NCI-H1694 treated with DMSO at 0.1 percent for 48 hours (cell line): ENCODE results near the gene NUP188.
A peak's percentile ranks its signal among the peaks of the same experiment; 100 is the strongest.

Source experiments
- DNase-seq: peaks from one replicate; lab custom pipeline; 2025; lab: John Stamatoyannopoulos, UW

The NUP188 gene

GRCh38 chr9:128947527-128948301 is at the start of gene NUP188, which contains the start of gene DOLK:
Gene NUP188, plus strand, starts transcription at chr9:128947699. Its CDS starts 21 bp downstream, at chr9:128947720.
Gene DOLK, minus strand, starts transcription at chr9:128947603. Its CDS starts 300 bp downstream, at chr9:128947303.
- peak; percentile 56 for DNase-seq

- DNase-seq: no peak
Measured at GRCh38 chr9:128898382-128898781, 49.1 kb upstream of the NUP188 start.

- no peak for DNase-seq
Measured at GRCh38 chr9:128898845-128899565, 48.5 kb upstream of the NUP188 start.

- no peak for DNase-seq
Measured at GRCh38 chr9:128899566-128900322, 47.8 kb upstream of the NUP188 start.

GRCh38 chr9:128901379-128901778 is 46.1 kb upstream of the NUP188 start:
- no peak for DNase-seq

GRCh38 chr9:128901822-128902221 is 45.7 kb upstream of the NUP188 start:
- no peak for DNase-seq

GRCh38 chr9:128902351-128903078 is 45.0 kb upstream of the NUP188 start:
- no peak for DNase-seq

GRCh38 chr9:128903079-128903461 is 44.4 kb upstream of the NUP188 start:
- no peak for DNase-seq

- no peak for DNase-seq
Measured at GRCh38 chr9:128903871-128904620, 43.5 kb upstream of the NUP188 start.

- no peak for DNase-seq
Measured at GRCh38 chr9:128905964-128906363, 41.5 kb upstream of the NUP188 start.

- no peak for DNase-seq
Measured at GRCh38 chr9:128906741-128907140, 40.8 kb upstream of the NUP188 start.

GRCh38 chr9:128908372-128908771 is 39.1 kb upstream of the NUP188 start:
- DNase-seq: no peak

- no peak for DNase-seq
Measured at GRCh38 chr9:128909859-128910258, 37.6 kb upstream of the NUP188 start.

GRCh38 chr9:128910906-128911305 is 36.6 kb upstream of the NUP188 start:
- no peak for DNase-seq

GRCh38 chr9:128911529-128912035 is 35.9 kb upstream of the NUP188 start:
- no peak for DNase-seq

GRCh38 chr9:128912270-128912853 is 35.1 kb upstream of the NUP188 start:
- no peak for DNase-seq

- no peak for DNase-seq
Measured at GRCh38 chr9:128913048-128913900, 34.2 kb upstream of the NUP188 start.

GRCh38 chr9:128913995-128914772 is 33.3 kb upstream of the NUP188 start:
- no peak for DNase-seq

GRCh38 chr9:128916204-128916603 is 31.3 kb upstream of the NUP188 start:
- DNase-seq: no peak
